ENCODE results near the gene KRTAP6-3. TPM values are rescaled to one million over a fixed set of nuclear protein-coding genes. Genes with fewer than 3 reads are reported as not detected.

The KRTAP6-3 gene
- total RNA-seq, 1 experiment from 2014 or later, result not detected

- DNase-seq (ENCODE audit: low read depth, low spot score), result no peak
- in situ Hi-C loops (cut with HindIII; ENCODE audit: low pct_unique_long_range_greater_than_20kb, low sequenced_read_pairs) (no loop called here), intact Hi-C loops (cut with micrococcal nuclease; ENCODE audit: unreplicated experiment) (no loop called here)
- Histone ChIP-seq H3K27me3 (ENCODE audit: control insufficient read depth, insufficient read depth, low read length) (no peaks in the 10 kb centered on the region), H3K9me3 (ENCODE audit: control insufficient read depth, insufficient read depth, low read depth, low read length) (no peaks in the 10 kb centered on the region), H3K27ac (ENCODE audit: low read length) (no peak overlapping the region), H3K4me1 (ENCODE audit: control insufficient read depth, insufficient read depth, low read length) (no peaks in the 10 kb centered on the region), H3K4me3 (ENCODE audit: low read depth in 2 of 2, low read length in 2 of 2) (no peak overlapping the region), H3K36me3 (ENCODE audit: control insufficient read depth, insufficient read depth, low read length) (no peaks in the 10 kb centered on the region)
- ATAC-seq, result no peak
- ChIA-PET CTCF (no interaction called here), POLR2A (no interaction called here)
- no TSS peak for BruUV-seq (replicated peaks)
- no peak for TF ChIP-seq SIN3A (IDR thresholded peaks at IDR 0.05; ENCODE audit: borderline replicate concordance, insufficient read depth, low read depth, low read length)
- TF ChIP-seq, protein P1, sequence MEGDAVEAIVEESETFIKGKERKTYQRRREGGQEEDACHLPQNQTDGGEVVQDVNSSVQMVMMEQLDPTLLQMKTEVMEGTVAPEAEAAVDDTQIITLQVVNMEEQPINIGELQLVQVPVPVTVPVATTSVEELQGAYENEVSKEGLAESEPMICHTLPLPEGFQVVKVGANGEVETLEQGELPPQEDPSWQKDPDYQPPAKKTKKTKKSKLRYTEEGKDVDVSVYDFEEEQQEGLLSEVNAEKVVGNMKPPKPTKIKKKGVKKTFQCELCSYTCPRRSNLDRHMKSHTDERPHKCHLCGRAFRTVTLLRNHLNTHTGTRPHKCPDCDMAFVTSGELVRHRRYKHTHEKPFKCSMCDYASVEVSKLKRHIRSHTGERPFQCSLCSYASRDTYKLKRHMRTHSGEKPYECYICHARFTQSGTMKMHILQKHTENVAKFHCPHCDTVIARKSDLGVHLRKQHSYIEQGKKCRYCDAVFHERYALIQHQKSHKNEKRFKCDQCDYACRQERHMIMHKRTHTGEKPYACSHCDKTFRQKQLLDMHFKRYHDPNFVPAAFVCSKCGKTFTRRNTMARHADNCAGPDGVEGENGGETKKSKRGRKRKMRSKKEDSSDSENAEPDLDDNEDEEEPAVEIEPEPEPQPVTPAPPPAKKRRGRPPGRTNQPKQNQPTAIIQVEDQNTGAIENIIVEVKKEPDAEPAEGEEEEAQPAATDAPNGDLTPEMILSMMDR (IDR thresholded peaks at IDR 0.05), result no peak
- TF ChIP-seq, protein P2, sequence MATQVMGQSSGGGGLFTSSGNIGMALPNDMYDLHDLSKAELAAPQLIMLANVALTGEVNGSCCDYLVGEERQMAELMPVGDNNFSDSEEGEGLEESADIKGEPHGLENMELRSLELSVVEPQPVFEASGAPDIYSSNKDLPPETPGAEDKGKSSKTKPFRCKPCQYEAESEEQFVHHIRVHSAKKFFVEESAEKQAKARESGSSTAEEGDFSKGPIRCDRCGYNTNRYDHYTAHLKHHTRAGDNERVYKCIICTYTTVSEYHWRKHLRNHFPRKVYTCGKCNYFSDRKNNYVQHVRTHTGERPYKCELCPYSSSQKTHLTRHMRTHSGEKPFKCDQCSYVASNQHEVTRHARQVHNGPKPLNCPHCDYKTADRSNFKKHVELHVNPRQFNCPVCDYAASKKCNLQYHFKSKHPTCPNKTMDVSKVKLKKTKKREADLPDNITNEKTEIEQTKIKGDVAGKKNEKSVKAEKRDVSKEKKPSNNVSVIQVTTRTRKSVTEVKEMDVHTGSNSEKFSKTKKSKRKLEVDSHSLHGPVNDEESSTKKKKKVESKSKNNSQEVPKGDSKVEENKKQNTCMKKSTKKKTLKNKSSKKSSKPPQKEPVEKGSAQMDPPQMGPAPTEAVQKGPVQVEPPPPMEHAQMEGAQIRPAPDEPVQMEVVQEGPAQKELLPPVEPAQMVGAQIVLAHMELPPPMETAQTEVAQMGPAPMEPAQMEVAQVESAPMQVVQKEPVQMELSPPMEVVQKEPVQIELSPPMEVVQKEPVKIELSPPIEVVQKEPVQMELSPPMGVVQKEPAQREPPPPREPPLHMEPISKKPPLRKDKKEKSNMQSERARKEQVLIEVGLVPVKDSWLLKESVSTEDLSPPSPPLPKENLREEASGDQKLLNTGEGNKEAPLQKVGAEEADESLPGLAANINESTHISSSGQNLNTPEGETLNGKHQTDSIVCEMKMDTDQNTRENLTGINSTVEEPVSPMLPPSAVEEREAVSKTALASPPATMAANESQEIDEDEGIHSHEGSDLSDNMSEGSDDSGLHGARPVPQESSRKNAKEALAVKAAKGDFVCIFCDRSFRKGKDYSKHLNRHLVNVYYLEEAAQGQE (IDR thresholded peaks at IDR 0.05; ENCODE audit: insufficient read depth in 1 of 2, low read depth in 2 of 2, low read length in 1 of 2), result no peak
- TF ChIP-seq POLR2AphosphoS5 (IDR thresholded peaks at IDR 0.05; ENCODE audit: low read depth, low read length), result no peak
- TF ChIP-seq TCF7L2 (IDR thresholded peaks at IDR 0.05; ENCODE audit: low read depth, low read length), result no peak
Measured at GRCh38 chr21:30563630-30564029, 28.6 kb upstream of the KRTAP6-3 start.

DNA sequence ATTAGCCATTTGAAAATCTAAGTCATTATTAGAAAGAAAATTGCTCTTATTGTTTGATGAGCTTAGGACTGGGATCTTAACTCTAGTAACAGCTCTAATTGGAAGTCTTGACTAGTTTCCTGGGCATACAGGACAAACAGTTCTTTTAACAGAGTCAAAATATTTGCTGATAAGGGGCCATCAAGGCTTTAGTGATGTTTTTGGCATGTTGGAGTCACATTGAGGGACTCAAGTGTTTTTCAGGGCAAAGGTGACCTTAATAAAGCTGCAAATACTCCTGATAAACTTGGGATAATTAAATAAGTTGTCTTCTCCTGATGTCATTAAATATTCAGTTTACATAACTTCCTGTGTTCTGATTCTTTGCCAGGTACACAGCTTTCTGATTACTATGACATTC is 24.6 kb upstream of the KRTAP6-3 start:
- in situ Hi-C loops (cut with HindIII; ENCODE audit: low pct_unique_long_range_greater_than_20kb, low sequenced_read_pairs), result no loop called here
- Histone ChIP-seq H3K9me3 (ENCODE audit: control insufficient read depth, insufficient read depth, low read depth, low read length) (no peaks in the 10 kb centered on the region), H3K36me3 (ENCODE audit: control insufficient read depth, insufficient read depth, low read length) (no peaks in the 10 kb centered on the region), H3K27me3 (ENCODE audit: control insufficient read depth, insufficient read depth, low read length) (no peaks in the 10 kb centered on the region), H3K27ac (ENCODE audit: low read length) (no peak overlapping the region), H3K4me1 (ENCODE audit: control insufficient read depth, insufficient read depth, low read length) (no peaks in the 10 kb centered on the region), H3K4me3 (ENCODE audit: low read depth in 2 of 2, low read length in 2 of 2) (no peak overlapping the region)
- ChIA-PET POLR2A (no interaction called here), CTCF (no interaction called here)
- intact Hi-C loops (cut with micrococcal nuclease; ENCODE audit: unreplicated experiment), result no loop called here
- no peak for ATAC-seq
- no peak for DNase-seq (ENCODE audit: low read depth, low spot score)
- TF ChIP-seq POLR2AphosphoS5 (IDR thresholded peaks at IDR 0.05; ENCODE audit: low read depth, low read length), result no peak
- TF ChIP-seq, protein P1 (IDR thresholded peaks at IDR 0.05), result no peak
- TF ChIP-seq, protein P2 (IDR thresholded peaks at IDR 0.05; ENCODE audit: insufficient read depth in 1 of 2, low read depth in 2 of 2, low read length in 1 of 2), result no peak
- BruUV-seq (replicated peaks), result no TSS peak

Data from Panc1 (cell line).